NB4 (cell line): ENCODE results near the gene CFAP74.

Experiments
- DNase-seq: peaks from one replicate; pipeline ENCODE4 v3.0.0; 2010; ENCODE audit warnings: low read depth
- H3K4me3 ChIP-seq: one replicate; pipeline ENCODE4 v1.5.1; 2011; ENCODE audit warnings: mild to moderate bottlenecking, low read depth, low read length, moderate library complexity
- MYC ChIP-seq: IDR thresholded peaks from 2 replicates; pipeline ENCODE4 v1.6.1; 2011; ENCODE audit warnings: low read depth, low read length
- POLR2A ChIP-seq: IDR thresholded peaks from 2 replicates; pipeline ENCODE4 v1.6.1; 2011; ENCODE audit warnings: mild to moderate bottlenecking; ENCODE audit not compliant: insufficient read length; ENCODE audit errors: extremely low read depth
- TF ChIP-seq, protein P1 (sequence below): IDR thresholded peaks from one replicate; pipeline ENCODE4 v1.5.1; 2012; ENCODE audit warnings: low read depth, low read length
- TF ChIP-seq, protein P2 (sequence below): IDR thresholded peaks from 2 replicates; pipeline ENCODE4 v1.6.1; 2011; ENCODE audit warnings: low read depth, low read length

Gene CFAP74

DNA sequence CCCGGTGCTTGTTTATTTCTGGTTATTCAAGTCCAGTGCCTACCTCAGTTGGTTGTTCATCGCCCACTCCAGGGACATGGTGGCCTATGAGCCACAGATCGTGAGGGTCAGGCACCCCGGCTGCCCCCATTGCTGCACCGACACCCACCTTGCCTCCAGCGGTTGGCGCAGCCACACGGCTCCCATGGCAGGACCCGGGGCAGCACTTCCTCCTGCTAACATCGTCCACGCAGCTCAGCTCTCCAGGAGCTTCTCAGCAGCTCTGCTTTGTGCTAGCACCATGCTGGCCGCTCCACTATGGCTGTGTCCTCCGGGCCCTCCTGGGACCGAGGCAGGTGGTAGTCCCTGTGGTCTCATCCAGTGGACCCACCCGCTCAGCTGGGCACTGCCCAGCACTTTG, 32.7 kb upstream of the CFAP74 start:
- no peak for DNase-seq
- H3K4me3 ChIP-seq = no peak overlapping the region
- TF ChIP-seq MYC (no peak), POLR2A (no peak)
- TF ChIP-seq, protein P1, sequence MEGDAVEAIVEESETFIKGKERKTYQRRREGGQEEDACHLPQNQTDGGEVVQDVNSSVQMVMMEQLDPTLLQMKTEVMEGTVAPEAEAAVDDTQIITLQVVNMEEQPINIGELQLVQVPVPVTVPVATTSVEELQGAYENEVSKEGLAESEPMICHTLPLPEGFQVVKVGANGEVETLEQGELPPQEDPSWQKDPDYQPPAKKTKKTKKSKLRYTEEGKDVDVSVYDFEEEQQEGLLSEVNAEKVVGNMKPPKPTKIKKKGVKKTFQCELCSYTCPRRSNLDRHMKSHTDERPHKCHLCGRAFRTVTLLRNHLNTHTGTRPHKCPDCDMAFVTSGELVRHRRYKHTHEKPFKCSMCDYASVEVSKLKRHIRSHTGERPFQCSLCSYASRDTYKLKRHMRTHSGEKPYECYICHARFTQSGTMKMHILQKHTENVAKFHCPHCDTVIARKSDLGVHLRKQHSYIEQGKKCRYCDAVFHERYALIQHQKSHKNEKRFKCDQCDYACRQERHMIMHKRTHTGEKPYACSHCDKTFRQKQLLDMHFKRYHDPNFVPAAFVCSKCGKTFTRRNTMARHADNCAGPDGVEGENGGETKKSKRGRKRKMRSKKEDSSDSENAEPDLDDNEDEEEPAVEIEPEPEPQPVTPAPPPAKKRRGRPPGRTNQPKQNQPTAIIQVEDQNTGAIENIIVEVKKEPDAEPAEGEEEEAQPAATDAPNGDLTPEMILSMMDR = no peak
- TF ChIP-seq, protein P2, sequence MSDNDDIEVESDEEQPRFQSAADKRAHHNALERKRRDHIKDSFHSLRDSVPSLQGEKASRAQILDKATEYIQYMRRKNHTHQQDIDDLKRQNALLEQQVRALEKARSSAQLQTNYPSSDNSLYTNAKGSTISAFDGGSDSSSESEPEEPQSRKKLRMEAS = no peak

DNA sequence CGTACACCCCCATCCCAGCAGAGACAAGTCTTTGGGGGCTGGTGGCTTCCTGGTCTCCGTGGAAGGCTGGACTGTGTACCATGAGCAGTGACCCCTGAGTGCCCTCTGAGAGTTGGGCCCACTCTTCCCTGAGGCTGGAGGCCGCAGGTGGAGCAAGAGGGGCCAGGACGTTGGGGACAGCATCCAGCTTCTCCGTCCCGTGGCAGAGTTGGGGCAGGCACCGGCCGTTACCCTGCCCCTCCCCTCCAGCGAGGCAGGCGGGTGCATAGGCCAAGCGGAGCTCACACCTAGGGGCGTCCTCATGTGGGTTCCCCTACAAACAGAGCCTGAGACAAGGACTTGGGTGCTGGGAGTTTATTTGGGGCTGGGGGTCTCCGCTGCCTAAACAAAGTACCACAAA, 29.6 kb upstream of the CFAP74 start:
- no peak for DNase-seq
- no peak for TF ChIP-seq MYC
- TF ChIP-seq, protein P1 = no peak
- no peak for TF ChIP-seq POLR2A
- TF ChIP-seq, protein P2 = no peak
- no peak overlapping the region for H3K4me3 ChIP-seq

DNA sequence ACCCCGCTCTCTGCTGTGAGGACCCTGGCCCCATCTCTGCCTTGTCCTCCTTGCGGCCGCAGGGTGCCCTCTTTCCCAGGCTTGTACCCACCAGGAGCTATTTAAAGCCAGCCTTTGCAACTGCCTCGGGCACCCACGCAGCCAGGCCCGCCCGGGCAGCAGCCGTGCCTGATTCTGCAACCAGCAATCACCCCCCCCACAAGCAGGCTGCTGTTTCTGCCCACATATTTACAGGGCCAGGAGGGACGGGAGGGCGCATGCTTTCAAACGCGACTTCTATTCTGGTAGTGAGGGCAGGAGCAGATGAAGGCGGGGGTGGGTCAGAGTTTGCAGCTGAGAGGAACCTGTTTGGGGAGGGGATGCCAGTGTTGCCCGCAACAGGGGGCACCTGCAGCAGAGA, 29.2 kb upstream of the CFAP74 start:
- DNase-seq = no peak
- no peak overlapping the region for H3K4me3 ChIP-seq
- TF ChIP-seq POLR2A (no peak), MYC (no peak)

- TF ChIP-seq MYC (no peak), POLR2A (no peak)
- TF ChIP-seq, protein P1 = no peak
- TF ChIP-seq, protein P2 = no peak
- H3K4me3 ChIP-seq = no peak overlapping the region
- no peak for DNase-seq
These were observed 28.3 kb upstream of the CFAP74 start for GRCh38 chr1:2031546-2032540.

GRCh38 chr1:2030076-2030871, 26.7 kb upstream of the CFAP74 start:
- TF ChIP-seq MYC (no peak), POLR2A (no peak)
- TF ChIP-seq, protein P2 = no peak
- TF ChIP-seq, protein P1 = no peak
- no peak overlapping the region for H3K4me3 ChIP-seq
- DNase-seq = no peak

- H3K4me3 ChIP-seq = no peak overlapping the region
- TF ChIP-seq, protein P1 = no peak
- TF ChIP-seq, protein P2 = no peak
- DNase-seq = no peak
These were observed 26.0 kb upstream of the CFAP74 start for GRCh38 chr1:2029561-2029960.
